Measurements from ENCODE around the gene EIF4A2. TPM values are rescaled to one million over a fixed set of nuclear protein-coding genes. Genes with fewer than 3 reads are reported as not detected.

Gene EIF4A2
- total and polyA plus RNA-seq, 2 of the 13 experiments (the other 11 are each of a cell fraction or from before 2014, with no cell fraction given): 480 to 596 TPM

GRCh38 chr3:186806089-186807055 is 23.0 kb downstream of the EIF4A2 start, which contains the start of gene RFC4 (continued):
- TF ChIP-seq HHEX (CRISPR knock-in tag; IDR thresholded peaks at IDR 0.05): no peak
- TF ChIP-seq KDM2A (CRISPR knock-in tag; IDR thresholded peaks at IDR 0.05; ENCODE audit: borderline replicate concordance, low read depth): peak; percentile 98
- no peak for TF ChIP-seq SSRP1 (CRISPR knock-in tag; IDR thresholded peaks at IDR 0.05)
- TF ChIP-seq ZSCAN25 (CRISPR knock-in tag; IDR thresholded peaks at IDR 0.05): 0 out of 2 replicates have a peak, but pooled peaks have one; percentile 41
- 0 out of 2 replicates have a peak, but pooled peaks have one; percentile 48 for TF ChIP-seq ZNF746 (CRISPR knock-in tag; IDR thresholded peaks at IDR 0.05)
- no peak for TF ChIP-seq SIX1 (CRISPR knock-in tag; IDR thresholded peaks at IDR 0.05; ENCODE audit: borderline replicate concordance)
- TF ChIP-seq KIAA2018 (CRISPR knock-in tag; IDR thresholded peaks at IDR 0.05; ENCODE audit: borderline replicate concordance): no peak
- TF ChIP-seq ZNF138 (CRISPR knock-in tag; IDR thresholded peaks at IDR 0.05; ENCODE audit: low read depth): peak; percentile 91
- peak; percentile 25; the same call in 1 of the 2 replicates for TF ChIP-seq RAD21 (CRISPR knock-in tag; IDR thresholded peaks at IDR 0.05)
- TF ChIP-seq, protein P1, sequence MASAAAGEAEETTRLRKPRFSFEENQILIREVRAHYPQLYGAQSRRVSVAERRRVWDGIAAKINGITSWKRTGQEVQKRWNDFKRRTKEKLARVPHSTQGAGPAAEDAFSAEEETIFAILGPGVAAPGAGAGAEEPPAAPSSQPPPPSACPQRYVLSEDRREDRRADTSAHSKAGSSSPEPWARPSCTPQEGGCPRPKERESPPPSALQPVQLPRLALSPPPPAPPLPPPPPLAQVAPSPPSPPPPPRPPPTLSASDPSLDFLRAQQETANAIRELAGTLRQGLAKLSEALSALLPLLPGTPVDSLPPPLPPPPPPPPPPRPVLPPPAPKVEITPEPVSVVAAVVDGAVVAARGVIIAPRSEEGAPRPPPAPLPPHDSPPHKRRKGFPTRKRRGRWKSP (CRISPR knock-in tag; IDR thresholded peaks at IDR 0.05): peak; percentile 75; the same call in 1 of the 2 replicates
- TF ChIP-seq POLR2A (IDR thresholded peaks at IDR 0.05; ENCODE audit: insufficient read depth in 1 of 2, low read depth in 2 of 2, low read length in 2 of 2): peak; percentile 83 to 91
- no peak for TF ChIP-seq ATM (IDR thresholded peaks at IDR 0.05; ENCODE audit: borderline replicate concordance)
- TF ChIP-seq, protein P2, sequence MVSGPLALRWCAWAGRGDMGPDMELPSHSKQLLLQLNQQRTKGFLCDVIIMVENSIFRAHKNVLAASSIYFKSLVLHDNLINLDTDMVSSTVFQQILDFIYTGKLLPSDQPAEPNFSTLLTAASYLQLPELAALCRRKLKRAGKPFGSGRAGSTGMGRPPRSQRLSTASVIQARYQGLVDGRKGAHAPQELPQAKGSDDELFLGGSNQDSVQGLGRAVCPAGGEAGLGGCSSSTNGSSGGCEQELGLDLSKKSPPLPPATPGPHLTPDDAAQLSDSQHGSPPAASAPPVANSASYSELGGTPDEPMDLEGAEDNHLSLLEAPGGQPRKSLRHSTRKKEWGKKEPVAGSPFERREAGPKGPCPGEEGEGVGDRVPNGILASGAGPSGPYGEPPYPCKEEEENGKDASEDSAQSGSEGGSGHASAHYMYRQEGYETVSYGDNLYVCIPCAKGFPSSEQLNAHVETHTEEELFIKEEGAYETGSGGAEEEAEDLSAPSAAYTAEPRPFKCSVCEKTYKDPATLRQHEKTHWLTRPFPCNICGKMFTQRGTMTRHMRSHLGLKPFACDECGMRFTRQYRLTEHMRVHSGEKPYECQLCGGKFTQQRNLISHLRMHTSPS (CRISPR knock-in tag; IDR thresholded peaks at IDR 0.05; ENCODE audit: low read depth): no peak; the same call in 1 of the 2 replicates
- no peak for TF ChIP-seq FOXM1 (CRISPR knock-in tag; IDR thresholded peaks at IDR 0.05)
- no peak for TF ChIP-seq ZFP36 (IDR thresholded peaks at IDR 0.05; ENCODE audit: borderline replicate concordance, low read depth, low read length, partially characterized antibody)
- no peak; the same call in 1 of the 2 replicates for TF ChIP-seq BRCA1 (CRISPR knock-in tag; IDR thresholded peaks at IDR 0.05)
- TF ChIP-seq ZNF772 (CRISPR knock-in tag; IDR thresholded peaks at IDR 0.05): peak; percentile 98
- peak; percentile 96; the same call in 1 of the 2 replicates for TF ChIP-seq ZNF333 (CRISPR knock-in tag; IDR thresholded peaks at IDR 0.05; ENCODE audit: borderline replicate concordance)
- TF ChIP-seq ZNF329 (CRISPR knock-in tag; IDR thresholded peaks at IDR 0.05; ENCODE audit: low read depth): peak; percentile 49; the same call in 1 of the 2 replicates
